LNCAP (cell line): ENCODE measurements around the gene MVD.

Experiments used
- CTCF ChIP-seq: fragments of 450-650 bp; IDR thresholded peaks from 2 replicates; pipeline ENCODE4 v1.5.1; 2017; ENCODE audit warnings: mild to moderate bottlenecking

MVD gene

GRCh38 chr16:88665570-88665969, 2.7 kb upstream of the MVD start:
- TF ChIP-seq CTCF, result no peak

- no peak for TF ChIP-seq CTCF
These were observed 2.3 kb upstream of the MVD start for GRCh38 chr16:88665148-88665547.

- no peak for TF ChIP-seq CTCF
These were observed 559 bp downstream of the MVD start for GRCh38 chr16:88662222-88662842.

GRCh38 chr16:88661468-88661867, 1.4 kb downstream of the MVD start:
- no peak for TF ChIP-seq CTCF

- TF ChIP-seq CTCF, result no peak
These were observed 3.7 kb downstream of the MVD start for GRCh38 chr16:88659160-88659559.

- TF ChIP-seq CTCF, result no peak
These were observed 4.2 kb downstream of the MVD start for GRCh38 chr16:88658714-88659113.

- no peak for TF ChIP-seq CTCF
These were observed 5.5 kb downstream of the MVD start for GRCh38 chr16:88657371-88657770.

- TF ChIP-seq CTCF, result no peak
These were observed 6.5 kb downstream of the MVD start for GRCh38 chr16:88656291-88656980.
